Left ventricle myocardium superior (tissue), 1 donor: ENCODE results near the gene RNF17. TPM values are rescaled to one million over a fixed set of nuclear protein-coding genes. Genes with fewer than 3 reads are reported as not detected.

Source experiments
- ATAC-seq: fragments of 200-7000 bp; cut with Tn5 transposase; one replicate; pipeline ENCODE4 v1.9.1; 2020; ENCODE audit warnings: mild to moderate bottlenecking, moderate library complexity
- DNase-seq: peaks from one replicate; pipeline ENCODE4 v3.0.0-alpha.2; 2020
- intact Hi-C: fragments of 100-400 bp; cut with micrococcal nuclease; formaldehyde crosslinking; loops from one replicate; pipeline ENCODE4 v1.11.0; 2022
- total RNA-seq: library from RNA; stranded (reverse); fragmentation: NEBNext Ultra II Directional; extraction: Animal tissue kit (Norgen Biotek cat#: 25700); gene quantifications from one replicate; pipeline ENCODE4 v1.2.1, GENCODE V29; 2021
- donor health status: DM: no; HTN: yes; CAD: no; lungs with severe emphysema.

RNF17 gene
- total RNA-seq, 1 donor from 2014 or later, result not detected

- ATAC-seq, result no peak
- no peak for DNase-seq
- intact Hi-C loops, result no loop called here
Measured at GRCh38 chr13:24888291-24888931, 124.4 kb downstream of the RNF17 start.

GRCh38 chr13:24890256-24890655, 126.3 kb downstream of the RNF17 start:
- intact Hi-C loops, result no loop called here
- DNase-seq, result no peak
- no peak for ATAC-seq

- DNase-seq, result no peak
- ATAC-seq, result no peak
- intact Hi-C loops, result no loop called here
Measured at GRCh38 chr13:24891476-24892108, 127.6 kb downstream of the RNF17 start.

- ATAC-seq, result no peak
- DNase-seq, result no peak
- intact Hi-C loops, result no loop called here
Measured at GRCh38 chr13:24892829-24893228, 128.9 kb downstream of the RNF17 start.

- ATAC-seq, result no peak
- peak; percentile 26 for DNase-seq
- intact Hi-C loops, result no loop called here
Measured at GRCh38 chr13:24893863-24894262, 129.9 kb downstream of the RNF17 start.

- intact Hi-C loops, result no loop called here
- ATAC-seq, result no peak
- no peak for DNase-seq
Measured at GRCh38 chr13:24894277-24894971, 130.5 kb downstream of the RNF17 start.

- no peak for ATAC-seq
Measured at GRCh38 chr13:24894972-24895300, 131.0 kb downstream of the RNF17 start.

GRCh38 chr13:24896061-24896460, 132.1 kb downstream of the RNF17 start:
- intact Hi-C loops, result no loop called here
- DNase-seq, result no peak
- no peak for ATAC-seq

More at GRCh38 chr13:24894972-24895300, 131.0 kb downstream of the RNF17 start:
- intact Hi-C loops, result no loop called here
- no peak for DNase-seq

GRCh38 chr13:24897293-24897692, 133.3 kb downstream of the RNF17 start:
- DNase-seq (no peak), ATAC-seq (no peak)
- intact Hi-C loops, result no loop called here

- intact Hi-C loops, result no loop called here
- DNase-seq, result no peak
Measured at GRCh38 chr13:24899601-24900000, 135.6 kb downstream of the RNF17 start.

GRCh38 chr13:24900507-24900906, 136.5 kb downstream of the RNF17 start:
- intact Hi-C loops, result no loop called here
- no peak for ATAC-seq

More at GRCh38 chr13:24899601-24900000, 135.6 kb downstream of the RNF17 start:
- ATAC-seq, result no peak

GRCh38 chr13:24905242-24905641, 141.3 kb downstream of the RNF17 start:
- intact Hi-C loops, result no loop called here
- DNase-seq, result no peak
- ATAC-seq, result no peak

More at GRCh38 chr13:24900507-24900906, 136.5 kb downstream of the RNF17 start:
- DNase-seq, result no peak

GRCh38 chr13:24906268-24906667, 142.3 kb downstream of the RNF17 start:
- ATAC-seq (no peak), DNase-seq (no peak)
- intact Hi-C loops, result no loop called here

- no peak for DNase-seq
- ATAC-seq, result no peak
- intact Hi-C loops, result no loop called here
Measured at GRCh38 chr13:24910502-24911132, 146.6 kb downstream of the RNF17 start.

GRCh38 chr13:24911133-24911908, 147.4 kb downstream of the RNF17 start:
- DNase-seq, result no peak
- intact Hi-C loops, result no loop called here
- no peak for ATAC-seq

GRCh38 chr13:24916464-24916863, 152.5 kb downstream of the RNF17 start:
- DNase-seq, result no peak
- no peak for ATAC-seq
- intact Hi-C loops, result no loop called here

- no peak for ATAC-seq
- intact Hi-C loops, result no loop called here
Measured at GRCh38 chr13:24921003-24921402, 157.0 kb downstream of the RNF17 start.

GRCh38 chr13:24921881-24922280, 157.9 kb downstream of the RNF17 start:
- intact Hi-C loops, result no loop called here
- ATAC-seq (no peak), DNase-seq (no peak)

More at GRCh38 chr13:24921003-24921402, 157.0 kb downstream of the RNF17 start:
- DNase-seq, result no peak

GRCh38 chr13:24922387-24922744, 158.4 kb downstream of the RNF17 start:
- ATAC-seq (peak; percentile 31), DNase-seq (no peak)
- intact Hi-C loops, result no loop called here
